NCI-H146 treated with DMSO at 0.1 percent for 48 hours (cell line): ENCODE data around the gene SNRNP48.

Experiments
- DNase-seq: peaks from one replicate; lab custom pipeline; 2025; ENCODE audit not compliant: unreplicated experiment; lab: John Stamatoyannopoulos, UW

Gene SNRNP48

GRCh38 chr6:7559196-7559595, 30.8 kb upstream of the SNRNP48 start:
- no peak for DNase-seq

- no peak for DNase-seq
These were observed 30.2 kb upstream of the SNRNP48 start for GRCh38 chr6:7559651-7560385.

GRCh38 chr6:7561153-7561964, 28.6 kb upstream of the SNRNP48 start:
- DNase-seq: peak; percentile 98

- no peak for DNase-seq
These were observed 27.2 kb upstream of the SNRNP48 start for GRCh38 chr6:7562769-7563168.

GRCh38 chr6:7566107-7566506, 23.9 kb upstream of the SNRNP48 start:
- DNase-seq: no peak

GRCh38 chr6:7566617-7567173, 23.3 kb upstream of the SNRNP48 start:
- DNase-seq: no peak

- DNase-seq: no peak
These were observed 22.0 kb upstream of the SNRNP48 start for GRCh38 chr6:7568021-7568420.

- DNase-seq: no peak
These were observed 20.9 kb upstream of the SNRNP48 start for GRCh38 chr6:7569082-7569481.

GRCh38 chr6:7572213-7572943, 17.6 kb upstream of the SNRNP48 start:
- DNase-seq: no peak

GRCh38 chr6:7574500-7574899, 15.5 kb upstream of the SNRNP48 start:
- no peak for DNase-seq

- no peak for DNase-seq
These were observed 11.5 kb upstream of the SNRNP48 start for GRCh38 chr6:7578516-7578915.

- DNase-seq: no peak
These were observed 11.1 kb upstream of the SNRNP48 start for GRCh38 chr6:7578931-7579330.

- no peak for DNase-seq
These were observed 10.1 kb upstream of the SNRNP48 start for GRCh38 chr6:7579851-7580250.

GRCh38 chr6:7580537-7580926, 9.5 kb upstream of the SNRNP48 start:
- DNase-seq: no peak

GRCh38 chr6:7580927-7581618, 8.9 kb upstream of the SNRNP48 start:
- DNase-seq: no peak

- DNase-seq: no peak
These were observed 4.6 kb upstream of the SNRNP48 start for GRCh38 chr6:7585287-7585930.

- DNase-seq: no peak
These were observed 2.3 kb upstream of the SNRNP48 start for GRCh38 chr6:7587631-7588100.

- DNase-seq: no peak
These were observed 1.5 kb upstream of the SNRNP48 start for GRCh38 chr6:7588506-7588905.

- DNase-seq: no peak
These were observed 777 bp upstream of the SNRNP48 start for GRCh38 chr6:7589221-7589620.

GRCh38 chr6:7590918-7591302, 912 bp downstream of the SNRNP48 start:
- DNase-seq: no peak
